Glomerular visceral epithelial cell (primary cell): ENCODE measurements around the gene WSCD1.

Experiments
- DNase-seq: peaks from one replicate; pipeline ENCODE4 v3.0.0-alpha.2; 2016; ENCODE audit errors: extremely low spot score

The WSCD1 gene

GRCh38 chr17:6107791-6108190, 37.6 kb downstream of the WSCD1 start:
- no peak for DNase-seq

DNA sequence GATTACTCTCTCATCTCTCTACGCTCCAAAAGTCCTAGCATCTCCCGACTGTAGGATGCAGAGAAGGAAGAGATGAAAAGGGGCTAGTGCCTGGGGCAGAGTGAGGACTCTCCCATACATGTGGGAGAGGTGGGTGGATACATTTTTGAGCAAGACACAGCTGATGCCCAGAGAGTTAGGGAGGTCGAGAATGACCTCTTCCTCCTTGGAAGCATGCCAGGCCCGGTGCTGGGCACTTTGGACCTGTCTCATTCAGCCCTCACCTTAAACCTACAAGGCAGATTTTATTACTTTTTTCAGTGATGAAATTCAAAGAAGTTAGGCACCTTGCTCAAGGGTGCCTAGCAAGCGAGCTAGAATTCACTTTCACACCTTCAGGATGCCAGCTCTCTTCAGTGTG, 38.2 kb downstream of the WSCD1 start:
- no peak for DNase-seq

DNA sequence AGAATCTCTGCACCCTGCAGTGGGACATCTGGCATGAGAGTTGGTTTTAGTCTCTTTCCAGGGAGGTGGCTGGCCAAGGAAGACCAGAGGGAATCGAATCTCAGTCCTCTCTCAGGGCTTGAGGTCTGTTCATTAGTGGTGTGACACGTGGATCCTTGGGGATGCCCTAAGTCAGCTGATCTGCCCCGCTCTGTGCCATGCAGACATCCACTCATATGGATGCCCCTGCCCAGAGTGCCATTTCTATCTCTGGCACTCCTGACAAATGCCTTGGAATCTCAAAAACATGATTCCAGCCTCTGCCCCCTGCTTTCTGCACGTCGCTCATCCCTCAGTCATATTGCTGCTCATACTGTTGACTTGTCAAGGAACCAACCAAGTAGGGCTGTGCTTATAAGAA, 38.8 kb downstream of the WSCD1 start:
- DNase-seq, result no peak

DNA sequence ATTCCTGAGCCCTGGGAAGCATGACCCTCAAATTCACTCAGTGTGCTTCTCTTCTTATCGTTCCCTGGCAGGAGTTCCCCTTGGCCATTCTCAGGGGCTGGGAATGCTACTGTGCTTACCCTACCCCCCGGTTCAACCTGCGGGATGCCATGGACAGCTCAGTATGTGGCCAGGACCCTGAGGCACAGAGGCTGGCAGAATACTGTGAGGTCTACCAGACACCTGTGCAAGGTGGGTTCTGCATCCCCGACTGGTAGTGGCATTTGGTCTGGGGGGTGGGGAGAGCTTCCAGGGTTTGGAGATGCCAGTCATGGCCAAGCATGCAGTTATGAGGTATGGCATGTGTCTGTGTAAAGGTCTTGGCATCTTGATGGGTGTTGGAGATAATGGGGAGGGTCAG, 39.4 kb downstream of the WSCD1 start:
- no peak for DNase-seq

DNA sequence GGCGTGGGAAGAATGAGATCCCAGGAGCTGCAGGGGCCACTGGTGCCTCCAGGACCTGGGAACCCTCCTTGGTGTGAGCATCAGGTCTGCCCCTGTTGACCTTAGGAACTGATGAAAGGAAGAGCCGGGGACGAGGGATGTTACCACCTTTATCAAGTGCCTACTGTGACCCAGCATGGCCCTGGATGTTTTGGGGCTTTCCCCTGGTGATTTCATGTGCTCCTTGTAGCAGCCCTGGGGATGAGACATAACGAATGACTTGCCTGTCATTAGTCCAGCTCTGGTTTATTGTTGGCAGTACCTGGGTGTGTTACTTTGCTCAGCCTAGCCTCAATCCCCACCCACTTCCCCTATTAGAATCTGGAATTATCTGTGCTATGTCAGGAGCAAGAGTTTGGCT, 39.9 kb downstream of the WSCD1 start:
- DNase-seq, result no peak

GRCh38 chr17:6110592-6110991, 40.4 kb downstream of the WSCD1 start:
- peak; percentile 39 for DNase-seq

DNA sequence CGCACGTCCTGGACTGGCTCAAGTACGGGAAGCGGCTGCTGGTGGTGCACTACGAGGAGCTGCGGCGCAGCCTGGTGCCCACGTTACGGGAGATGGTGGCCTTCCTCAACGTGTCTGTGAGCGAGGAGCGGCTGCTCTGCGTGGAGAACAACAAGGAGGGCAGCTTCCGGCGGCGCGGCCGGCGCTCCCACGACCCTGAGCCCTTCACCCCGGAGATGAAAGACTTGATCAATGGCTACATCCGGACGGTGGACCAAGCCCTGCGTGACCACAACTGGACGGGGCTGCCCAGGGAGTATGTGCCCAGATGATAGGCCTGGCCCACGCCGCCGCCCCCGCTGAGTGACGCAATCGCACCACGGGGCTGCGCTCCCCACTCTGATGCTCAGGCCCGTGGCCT, 50.2 kb downstream of the WSCD1 start:
- DNase-seq, result no peak

- DNase-seq, result no peak
Observed at GRCh38 chr17:6124856-6125255, 54.7 kb downstream of the WSCD1 start.

DNA sequence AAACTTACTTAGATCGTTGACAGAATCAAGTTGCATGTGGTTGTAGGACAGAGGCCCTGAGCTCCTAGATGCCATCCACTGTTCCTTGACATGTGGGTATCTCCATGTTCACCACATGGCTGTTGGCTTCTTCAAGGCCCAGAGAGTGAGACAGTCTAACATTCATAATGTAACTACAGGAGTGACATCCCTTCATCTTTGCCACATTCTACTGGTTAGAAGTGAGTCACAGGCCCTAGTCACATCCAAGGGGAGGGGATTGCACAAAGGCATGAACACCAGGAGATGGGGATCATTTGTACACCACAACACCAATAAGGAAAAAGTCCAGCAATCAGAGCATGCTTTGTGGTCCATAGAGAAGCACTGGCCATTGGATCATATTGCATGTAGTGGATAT, 56.6 kb downstream of the WSCD1 start:
- no peak for DNase-seq

DNA sequence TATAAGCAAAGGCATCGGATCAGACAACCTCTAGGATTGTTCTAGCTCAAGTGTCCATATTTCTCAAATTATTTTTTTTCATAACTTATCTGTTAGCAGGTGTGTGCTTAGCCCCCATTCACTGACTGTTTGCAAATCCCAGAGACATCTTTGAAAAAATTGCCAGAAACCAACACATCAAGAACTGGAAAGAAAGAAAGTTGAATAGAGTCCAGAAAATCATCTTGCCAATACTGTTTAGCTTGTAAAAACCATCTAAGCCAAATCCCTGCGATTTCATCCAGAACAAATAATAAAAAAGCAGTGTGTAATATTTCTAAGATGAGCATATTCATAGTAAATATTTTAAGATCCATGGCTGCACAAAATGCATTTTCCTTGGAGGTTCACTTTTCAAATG, 64.5 kb downstream of the WSCD1 start:
- DNase-seq, result no peak

- DNase-seq, result no peak
Observed at GRCh38 chr17:6135236-6135635, 65.1 kb downstream of the WSCD1 start.

DNA sequence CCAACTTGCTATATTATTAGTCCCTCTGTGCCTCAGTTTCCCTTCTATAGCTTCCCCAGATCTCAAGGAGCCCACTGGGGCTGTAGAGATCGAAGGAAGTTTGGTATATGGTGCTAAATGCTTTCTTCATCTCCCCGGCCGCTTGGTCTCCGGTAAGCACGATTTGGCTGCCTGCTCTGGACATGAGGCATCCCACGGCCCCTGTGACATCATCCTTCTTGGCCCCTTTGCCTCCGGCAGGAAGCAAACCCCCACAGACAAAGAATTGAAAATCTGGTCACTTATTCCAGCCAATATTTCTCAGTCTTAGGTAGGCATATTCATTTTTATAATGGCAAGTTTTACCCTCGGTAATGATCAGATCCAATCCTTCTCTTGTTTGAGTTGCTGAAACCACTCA, 65.8 kb downstream of the WSCD1 start:
- no peak for DNase-seq

DNA sequence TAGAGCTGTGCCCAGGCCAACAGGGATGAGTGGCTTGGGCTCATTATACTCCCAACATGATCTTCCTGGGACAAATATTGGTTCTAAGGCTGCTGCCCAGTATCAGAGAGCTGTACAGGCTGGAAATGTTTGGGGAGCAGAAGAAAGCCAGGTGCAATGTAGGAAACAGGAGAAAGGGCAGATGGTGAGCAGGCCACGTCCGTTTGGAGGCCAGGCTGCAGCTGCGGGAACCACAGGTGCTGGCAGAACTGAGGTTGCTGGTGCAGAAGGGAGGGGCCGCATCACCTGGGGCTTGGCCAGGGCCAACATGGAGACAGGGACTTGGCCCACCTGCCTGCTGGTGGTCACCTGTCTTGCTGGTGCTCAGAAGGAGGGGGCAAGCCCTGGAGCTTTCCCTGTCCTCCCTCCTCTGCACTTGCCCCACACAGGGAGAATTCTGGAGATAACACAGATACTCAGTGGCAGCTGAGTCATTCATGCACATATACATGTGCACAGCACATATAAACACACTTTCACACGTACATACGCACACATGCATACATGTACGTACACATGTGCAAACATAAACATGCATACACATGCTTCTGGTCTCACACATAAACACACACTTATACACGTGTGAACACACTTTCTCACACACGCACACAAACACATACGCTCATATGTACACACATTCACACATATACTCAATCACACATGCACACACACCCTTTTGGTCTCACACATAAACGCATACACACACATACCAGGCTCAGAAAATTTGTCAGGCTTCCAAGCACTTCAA, 67.7 kb downstream of the WSCD1 start:
- no peak for DNase-seq

- no peak for DNase-seq
Observed at GRCh38 chr17:6138761-6139446, 68.7 kb downstream of the WSCD1 start.

DNA sequence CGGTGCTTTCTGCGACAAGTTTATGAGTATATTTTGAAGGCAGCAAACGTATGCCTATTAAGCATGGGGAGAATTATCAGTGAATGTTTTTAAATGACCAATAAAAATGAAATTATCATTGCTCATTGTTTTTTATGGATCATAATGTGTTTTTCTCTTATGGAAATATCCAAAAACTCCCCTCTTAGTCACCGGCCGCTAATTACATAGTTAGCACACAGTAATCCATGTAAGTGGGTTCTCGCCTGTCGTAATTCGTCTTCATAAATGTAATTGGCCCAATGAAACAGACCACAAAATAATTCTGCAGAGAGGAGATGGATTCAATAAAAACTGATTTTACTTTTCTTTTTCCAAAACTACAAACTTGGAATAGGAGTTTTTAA, 69.3 kb downstream of the WSCD1 start:
- no peak for DNase-seq

DNA sequence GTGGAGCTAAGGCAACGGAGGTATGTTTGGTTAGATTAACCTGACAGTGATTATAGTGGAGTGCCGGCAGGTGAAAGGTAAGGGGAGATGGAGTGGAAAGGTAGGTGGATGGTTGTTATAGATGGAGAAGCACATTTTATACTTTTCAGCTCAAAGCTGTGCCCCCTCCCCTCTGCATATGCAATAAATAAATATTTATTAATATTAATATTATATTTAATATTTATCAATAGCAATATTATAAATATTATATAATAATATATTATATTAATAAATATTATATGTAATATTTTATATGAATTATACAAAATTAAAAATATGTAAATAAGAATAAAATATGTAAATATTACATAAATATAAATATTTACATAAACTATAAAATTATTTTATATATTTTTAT, 70.0 kb downstream of the WSCD1 start:
- DNase-seq, result no peak

- DNase-seq, result no peak
Observed at GRCh38 chr17:6140728-6141330, 70.7 kb downstream of the WSCD1 start.

GRCh38 chr17:6142701-6143100, 72.5 kb downstream of the WSCD1 start:
- DNase-seq, result no peak

DNA sequence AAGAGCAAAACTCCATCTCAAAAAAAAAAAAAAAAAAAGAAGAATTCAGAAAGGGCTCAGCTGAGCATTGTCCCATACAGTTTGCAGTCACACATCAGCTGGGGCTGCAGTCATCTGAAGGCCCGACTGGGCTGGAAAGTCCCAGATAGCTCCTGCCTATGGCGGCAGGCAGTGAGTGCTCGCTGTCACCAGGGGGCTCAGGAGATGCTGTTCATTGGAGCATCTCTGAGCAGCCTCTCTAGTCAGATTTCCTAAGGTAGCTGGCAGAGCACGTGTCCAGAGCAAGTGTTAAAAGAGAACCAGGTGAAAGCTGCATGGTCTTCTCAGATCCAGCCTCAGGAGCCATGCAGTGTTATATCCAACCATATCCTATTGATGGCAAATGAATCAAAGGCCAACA, 75.8 kb downstream of the WSCD1 start:
- no peak for DNase-seq

- no peak for DNase-seq
Observed at GRCh38 chr17:6147042-6147441, 76.9 kb downstream of the WSCD1 start.

DNA sequence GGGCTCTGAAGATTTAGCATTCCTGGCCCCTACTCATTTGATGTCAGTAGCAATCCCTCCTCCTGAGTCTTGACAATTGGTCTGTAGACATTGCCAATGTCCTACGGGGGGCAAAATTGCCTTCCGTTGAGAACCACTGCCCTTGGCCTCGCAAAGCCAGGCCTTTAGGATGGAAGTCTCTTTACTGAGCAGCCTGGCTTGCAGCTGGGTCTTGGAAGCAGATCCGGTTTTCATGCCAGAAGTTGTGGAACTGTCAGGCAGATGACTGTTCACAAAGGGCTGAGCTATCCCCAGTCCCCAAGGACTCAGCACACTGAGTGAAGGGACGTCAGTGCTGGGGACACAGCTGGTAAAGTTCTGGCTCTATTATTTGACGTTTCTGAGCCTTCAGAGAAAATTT, 83.2 kb downstream of the WSCD1 start:
- no peak for DNase-seq

- DNase-seq, result no peak
Observed at GRCh38 chr17:6157716-6158115, 87.5 kb downstream of the WSCD1 start.

DNA sequence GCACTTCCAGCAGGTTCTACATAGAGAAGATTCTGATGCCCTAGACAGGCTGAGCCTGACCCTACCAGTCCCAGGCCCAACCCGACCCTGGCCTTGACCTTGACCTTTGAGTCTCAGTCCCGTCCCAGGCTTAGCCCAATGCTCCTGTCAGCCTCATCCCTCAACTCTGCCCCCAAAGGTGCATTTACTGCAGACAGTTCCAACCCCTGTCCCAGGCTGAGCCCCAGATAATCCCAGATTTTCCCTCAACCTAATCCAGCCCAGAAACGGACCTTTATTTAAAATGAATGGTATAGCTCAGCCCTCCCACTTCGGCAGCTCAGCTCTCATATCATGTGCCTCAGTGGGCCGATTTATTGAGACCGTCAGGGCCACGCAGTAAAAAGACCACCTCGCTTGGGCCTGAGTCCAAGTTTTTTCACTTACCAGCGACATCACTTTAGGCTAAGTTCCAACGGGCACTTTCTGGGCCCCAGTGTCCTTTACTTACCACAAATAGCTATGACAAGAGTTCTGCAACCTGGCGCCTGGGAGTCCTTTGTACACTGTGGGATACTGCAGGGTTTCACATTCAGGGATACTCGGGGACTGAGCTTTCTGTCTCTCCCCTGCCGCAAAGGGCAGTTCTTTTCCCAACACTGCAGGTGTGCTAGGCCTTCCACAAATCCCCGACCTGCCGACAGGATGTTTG, 89.5 kb downstream of the WSCD1 start:
- no peak for DNase-seq
